GM12892 (cell line): ENCODE data around the gene CLEC17A.

ENCODE experiments used
- POLR2A ChIP-seq: IDR thresholded peaks from 2 replicates; pipeline ENCODE4 v1.6.1; 2011; ENCODE audit warnings: low read depth, low read length, control low read depth
- POLR2AphosphoS5 ChIP-seq: IDR thresholded peaks from 2 replicates; pipeline ENCODE4 v1.6.1; 2011; ENCODE audit warnings: low read depth, low read length, control low read depth
- TAF1 ChIP-seq: IDR thresholded peaks from 2 replicates; pipeline ENCODE4 v1.6.1; 2011; ENCODE audit warnings: low read depth, mild to moderate bottlenecking, control low read depth, low read length, borderline replicate concordance

- TF ChIP-seq POLR2A (no peak), TAF1 (no peak), POLR2AphosphoS5 (no peak)
Measured at GRCh38 chr19:14565765-14566711, 16.8 kb upstream of the CLEC17A start.
